ENCODE measurements around the gene BRD4. TPM values are rescaled to one million over a fixed set of nuclear protein-coding genes. Genes with fewer than 3 reads are reported as not detected.

Gene BRD4
- total RNA-seq, 1 donor from 2014 or later: 136 TPM

- Mint-ChIP-seq H3K36me3 (ENCODE audit: low read depth, unreplicated experiment) (no peaks in the 10 kb centered on the region), H3K9me3 (ENCODE audit: unreplicated experiment) (no peaks in the 10 kb centered on the region), H3K4me1 (ENCODE audit: unreplicated experiment) (peaks cover 67% of the 10 kb centered on the region), H3K4me3 (ENCODE audit: unreplicated experiment) (no peak overlapping the region), H3K27me3 (ENCODE audit: unreplicated experiment) (peaks cover 5% of the 10 kb centered on the region), H3K27ac (ENCODE audit: unreplicated experiment) (peak overlapping the region; percentile 67)
- TF ChIP-seq, protein P1, sequence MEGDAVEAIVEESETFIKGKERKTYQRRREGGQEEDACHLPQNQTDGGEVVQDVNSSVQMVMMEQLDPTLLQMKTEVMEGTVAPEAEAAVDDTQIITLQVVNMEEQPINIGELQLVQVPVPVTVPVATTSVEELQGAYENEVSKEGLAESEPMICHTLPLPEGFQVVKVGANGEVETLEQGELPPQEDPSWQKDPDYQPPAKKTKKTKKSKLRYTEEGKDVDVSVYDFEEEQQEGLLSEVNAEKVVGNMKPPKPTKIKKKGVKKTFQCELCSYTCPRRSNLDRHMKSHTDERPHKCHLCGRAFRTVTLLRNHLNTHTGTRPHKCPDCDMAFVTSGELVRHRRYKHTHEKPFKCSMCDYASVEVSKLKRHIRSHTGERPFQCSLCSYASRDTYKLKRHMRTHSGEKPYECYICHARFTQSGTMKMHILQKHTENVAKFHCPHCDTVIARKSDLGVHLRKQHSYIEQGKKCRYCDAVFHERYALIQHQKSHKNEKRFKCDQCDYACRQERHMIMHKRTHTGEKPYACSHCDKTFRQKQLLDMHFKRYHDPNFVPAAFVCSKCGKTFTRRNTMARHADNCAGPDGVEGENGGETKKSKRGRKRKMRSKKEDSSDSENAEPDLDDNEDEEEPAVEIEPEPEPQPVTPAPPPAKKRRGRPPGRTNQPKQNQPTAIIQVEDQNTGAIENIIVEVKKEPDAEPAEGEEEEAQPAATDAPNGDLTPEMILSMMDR (IDR thresholded peaks at IDR 0.05; ENCODE audit: unreplicated experiment): no peak
- no peak for DNase-seq (ENCODE audit: low spot score)
Observed at GRCh38 chr19:15280915-15281683, 51.2 kb downstream of the BRD4 start.

DNA sequence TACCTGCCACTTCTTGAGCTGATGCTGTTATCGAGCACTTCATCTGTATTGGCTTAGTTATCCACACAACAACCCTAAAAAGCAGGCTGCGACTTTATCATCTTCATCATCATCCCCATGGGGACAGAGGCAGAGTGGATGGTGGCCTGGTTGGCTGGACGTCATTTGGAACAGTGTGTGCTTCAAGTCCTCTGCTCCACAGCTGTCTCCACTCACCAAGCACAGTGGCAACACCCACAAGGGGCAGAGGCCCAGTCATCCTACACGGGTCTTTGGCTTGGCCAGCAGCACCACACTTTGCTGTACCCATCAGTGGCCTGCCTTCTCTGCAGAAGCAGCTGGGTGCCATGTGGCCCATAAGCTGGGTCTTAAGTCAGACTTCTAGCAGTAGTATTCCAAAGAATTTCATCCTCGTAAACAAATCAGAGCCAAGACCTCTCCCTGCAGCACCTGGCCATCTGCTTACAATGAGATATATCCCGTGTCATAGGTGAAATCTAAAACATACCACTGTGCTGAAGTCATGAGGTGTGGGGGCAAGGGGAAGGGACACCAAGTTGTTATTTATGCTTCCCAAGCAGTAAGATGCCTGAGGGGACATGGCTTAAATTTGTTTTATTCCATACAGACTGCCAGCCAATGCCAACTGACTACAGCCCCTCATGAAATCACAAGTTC is 52.2 kb downstream of the BRD4 start:
- Mint-ChIP-seq H3K4me1 (ENCODE audit: unreplicated experiment) (peaks cover 62% of the 10 kb centered on the region), H3K4me3 (ENCODE audit: unreplicated experiment) (no peak overlapping the region), H3K9me3 (ENCODE audit: unreplicated experiment) (no peaks in the 10 kb centered on the region), H3K36me3 (ENCODE audit: low read depth, unreplicated experiment) (no peaks in the 10 kb centered on the region), H3K27ac (ENCODE audit: unreplicated experiment) (peak overlapping the region; percentile 67), H3K27me3 (ENCODE audit: unreplicated experiment) (peaks cover 7% of the 10 kb centered on the region)
- TF ChIP-seq, protein P1 (IDR thresholded peaks at IDR 0.05; ENCODE audit: unreplicated experiment): no peak
- DNase-seq (ENCODE audit: low spot score): no peak

DNA sequence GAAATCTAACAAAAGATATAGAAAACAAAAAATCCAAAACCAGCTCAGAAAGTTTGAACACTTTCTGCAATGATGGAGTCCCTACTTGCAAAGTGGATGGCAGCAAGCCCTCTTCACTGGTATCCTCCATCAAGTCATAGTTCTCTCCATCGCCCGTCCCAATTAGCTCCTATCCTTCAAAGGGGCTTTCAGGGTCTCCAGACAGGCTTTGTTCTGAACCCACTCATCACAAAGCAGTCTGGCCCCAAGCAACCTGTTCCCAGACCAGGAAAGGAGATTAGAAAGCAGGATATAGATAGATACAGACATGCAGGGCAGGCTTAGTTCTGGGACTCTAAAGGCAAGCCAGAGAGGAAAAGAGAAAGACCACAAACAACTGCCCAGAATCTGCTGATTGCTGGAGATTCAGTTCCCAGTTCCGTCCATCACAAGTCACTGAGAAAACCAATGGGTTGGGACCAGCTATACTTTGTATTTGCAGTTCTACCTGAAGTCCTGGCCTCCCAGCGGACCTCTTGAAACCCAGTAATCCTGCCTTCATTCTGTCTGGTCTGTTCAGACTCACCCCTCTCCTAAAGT is 52.9 kb downstream of the BRD4 start:
- H3K4me3 Mint-ChIP-seq (ENCODE audit: unreplicated experiment): no peak overlapping the region
- peaks cover 3% of the 10 kb centered on the region for H3K27me3 Mint-ChIP-seq (ENCODE audit: unreplicated experiment)
- peak overlapping the region; percentile 79 for H3K27ac Mint-ChIP-seq (ENCODE audit: unreplicated experiment)
- H3K9me3 Mint-ChIP-seq (ENCODE audit: unreplicated experiment): no peaks in the 10 kb centered on the region
- TF ChIP-seq, protein P1 (IDR thresholded peaks at IDR 0.05; ENCODE audit: unreplicated experiment): no peak
- H3K36me3 Mint-ChIP-seq (ENCODE audit: low read depth, unreplicated experiment): no peaks in the 10 kb centered on the region
- DNase-seq (ENCODE audit: low spot score): no peak
- peaks cover 54% of the 10 kb centered on the region for H3K4me1 Mint-ChIP-seq (ENCODE audit: unreplicated experiment)

- Mint-ChIP-seq H3K27ac (ENCODE audit: unreplicated experiment) (peak overlapping the region; percentile 79), H3K4me3 (ENCODE audit: unreplicated experiment) (peak overlapping the region; percentile 37), H3K4me1 (ENCODE audit: unreplicated experiment) (peaks cover 31% of the 10 kb centered on the region), H3K27me3 (ENCODE audit: unreplicated experiment) (peaks cover 4% of the 10 kb centered on the region), H3K9me3 (ENCODE audit: unreplicated experiment) (no peaks in the 10 kb centered on the region), H3K36me3 (ENCODE audit: low read depth, unreplicated experiment) (peaks cover 10% of the 10 kb centered on the region)
- DNase-seq (ENCODE audit: low spot score): no peak
- TF ChIP-seq, protein P1 (IDR thresholded peaks at IDR 0.05; ENCODE audit: unreplicated experiment): no peak
Observed at GRCh38 chr19:15276620-15277215, 55.6 kb downstream of the BRD4 start.
